HUES48 (cell line): ENCODE measurements around the gene ZNF771.
A peak's percentile ranks its signal among the peaks of the same experiment; 100 is the strongest.

ENCODE experiments used
- H3K27ac ChIP-seq: one replicate; pipeline ENCODE4 v1.7.0; 2013; ENCODE audit warnings: low read depth, low read length, inconsistent platforms
- H3K27me3 ChIP-seq: 2 replicates; pipeline ENCODE4 v1.6.1; 2013; ENCODE audit warnings: mild to moderate bottlenecking, low read length; ENCODE audit not compliant: control insufficient read depth, insufficient read depth
- H3K36me3 ChIP-seq: 2 replicates; pipeline ENCODE4 v1.6.1; 2013; ENCODE audit warnings: low read length; ENCODE audit not compliant: control insufficient read depth, insufficient read depth
- H3K4me1 ChIP-seq: 2 replicates; pipeline ENCODE4 v1.6.1; 2013; ENCODE audit warnings: mild to moderate bottlenecking, low read length; ENCODE audit not compliant: control insufficient read depth, insufficient read depth
- H3K4me3 ChIP-seq: 2 replicates; pipeline ENCODE4 v1.5.1; 2013; ENCODE audit warnings: mild to moderate bottlenecking, low read depth, low read length
- H3K9ac ChIP-seq: 2 replicates; pipeline ENCODE4 v1.6.1; 2013; ENCODE audit warnings: mild to moderate bottlenecking, low read depth, low read length, moderate library complexity
- H3K9me3 ChIP-seq: 2 replicates; pipeline ENCODE4 v1.6.1; 2013; ENCODE audit warnings: low read length; ENCODE audit not compliant: control insufficient read depth, insufficient read depth

Gene ZNF771

DNA sequence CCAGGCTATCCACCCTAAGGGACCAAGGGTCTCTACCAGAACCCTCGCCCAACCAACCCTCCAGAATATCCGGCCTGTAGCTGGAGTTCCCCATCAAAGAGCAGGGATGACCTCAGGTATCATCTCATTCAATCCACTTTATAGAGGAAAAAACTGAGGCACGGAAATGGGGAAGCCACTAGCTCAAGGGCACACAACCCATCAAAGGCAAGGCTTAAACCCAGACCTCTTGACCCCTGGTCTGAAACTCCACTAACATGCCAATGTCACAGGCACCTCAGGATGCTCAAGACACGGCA, 38.7 kb upstream of the ZNF771 start:
- no peaks in the 10 kb centered on the region for H3K27me3 ChIP-seq
- H3K4me1 ChIP-seq, result peaks cover 11% of the 10 kb centered on the region; the same call in 1 of the 2 replicates
- peak overlapping the region; percentile 63 for H3K4me3 ChIP-seq
- no peak overlapping the region for H3K27ac ChIP-seq
- H3K9ac ChIP-seq, result no peak overlapping the region
- H3K36me3 ChIP-seq, result peaks cover 8% of the 10 kb centered on the region; the same call in 1 of the 2 replicates
- no peaks in the 10 kb centered on the region for H3K9me3 ChIP-seq

DNA sequence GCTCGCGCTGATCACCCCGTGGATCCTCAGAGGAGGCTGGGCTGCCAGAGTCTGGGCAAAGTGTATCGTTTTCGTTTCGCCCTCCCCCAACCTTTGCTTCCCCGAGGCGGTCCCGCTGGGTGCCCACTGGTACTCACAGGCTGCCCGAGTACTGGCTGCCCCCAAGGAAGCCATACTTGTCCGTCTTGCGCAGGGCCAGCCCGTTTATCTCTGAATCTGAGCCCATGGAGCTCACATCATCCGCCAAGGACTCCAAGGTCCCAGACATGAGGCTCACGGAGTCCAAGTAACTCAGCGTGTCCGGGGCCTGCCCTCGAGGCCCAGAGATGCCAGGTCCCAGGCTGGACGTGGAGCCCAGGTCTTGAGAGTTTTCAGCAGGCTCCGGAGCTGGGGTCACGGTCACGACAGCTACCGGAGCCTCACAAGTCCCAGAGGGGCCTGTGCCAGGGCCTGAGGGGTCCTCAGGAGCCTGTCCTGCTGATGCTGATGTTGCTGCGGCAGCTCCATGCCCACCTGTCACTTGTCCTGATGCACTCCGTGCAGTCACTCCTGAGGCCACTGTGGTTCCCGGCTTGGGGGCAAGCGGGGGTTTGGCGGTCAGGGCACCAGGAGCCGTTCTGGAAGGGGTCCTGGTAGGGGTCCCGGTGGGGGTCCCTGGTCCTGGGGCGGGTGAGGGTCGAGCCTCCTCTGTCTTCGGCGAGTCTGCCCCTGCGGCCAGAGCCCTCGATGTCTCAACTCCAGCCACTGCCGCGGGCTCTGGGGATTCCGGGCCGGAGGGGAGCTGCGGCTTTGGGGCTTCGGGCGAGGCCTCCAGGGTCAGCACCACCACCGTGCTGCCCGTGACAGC, 38.1 kb upstream of the ZNF771 start:
- Histone ChIP-seq H3K4me3 (peak overlapping the region; percentile 63), H3K9ac (no peak overlapping the region; the same call in 1 of the 2 replicates), H3K36me3 (peaks cover 8% of the 10 kb centered on the region; the same call in 1 of the 2 replicates), H3K27me3 (no peaks in the 10 kb centered on the region), H3K4me1 (peaks cover 11% of the 10 kb centered on the region; the same call in 1 of the 2 replicates), H3K9me3 (no peaks in the 10 kb centered on the region), H3K27ac (peak overlapping the region; percentile 44)

DNA sequence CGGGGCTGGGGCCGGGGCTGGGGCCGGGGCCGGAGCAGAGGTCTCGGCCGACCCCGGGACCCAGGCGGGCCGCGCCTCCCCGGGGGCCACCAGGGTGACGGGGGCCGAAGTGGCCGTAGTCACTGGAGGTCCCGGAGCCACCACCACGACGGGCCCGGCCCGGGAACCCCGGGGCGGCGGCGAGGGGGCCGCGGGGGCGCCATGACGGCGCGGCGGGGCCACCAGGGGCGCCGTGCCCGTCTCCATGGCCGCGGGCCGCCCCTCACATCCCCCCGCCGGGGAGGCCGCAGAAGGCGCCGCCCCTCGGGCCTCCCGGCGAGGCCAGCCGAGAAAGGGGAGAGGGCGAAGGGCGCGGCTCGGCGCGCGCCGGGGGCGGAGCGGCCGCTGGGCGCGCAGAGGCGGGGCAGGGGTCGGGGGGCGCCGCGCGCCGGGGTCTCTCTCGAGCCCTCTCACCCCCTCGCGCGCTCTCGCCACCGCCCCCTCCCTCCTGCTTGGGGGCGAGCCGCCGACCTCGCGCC, 37.4 kb upstream of the ZNF771 start:
- Histone ChIP-seq H3K4me1 (peaks cover 11% of the 10 kb centered on the region; the same call in 1 of the 2 replicates), H3K36me3 (peaks cover 8% of the 10 kb centered on the region; the same call in 1 of the 2 replicates), H3K4me3 (peak overlapping the region; percentile 63), H3K9me3 (no peaks in the 10 kb centered on the region), H3K27me3 (no peaks in the 10 kb centered on the region), H3K27ac (peak overlapping the region; percentile 44), H3K9ac (no peak overlapping the region; the same call in 1 of the 2 replicates)

DNA sequence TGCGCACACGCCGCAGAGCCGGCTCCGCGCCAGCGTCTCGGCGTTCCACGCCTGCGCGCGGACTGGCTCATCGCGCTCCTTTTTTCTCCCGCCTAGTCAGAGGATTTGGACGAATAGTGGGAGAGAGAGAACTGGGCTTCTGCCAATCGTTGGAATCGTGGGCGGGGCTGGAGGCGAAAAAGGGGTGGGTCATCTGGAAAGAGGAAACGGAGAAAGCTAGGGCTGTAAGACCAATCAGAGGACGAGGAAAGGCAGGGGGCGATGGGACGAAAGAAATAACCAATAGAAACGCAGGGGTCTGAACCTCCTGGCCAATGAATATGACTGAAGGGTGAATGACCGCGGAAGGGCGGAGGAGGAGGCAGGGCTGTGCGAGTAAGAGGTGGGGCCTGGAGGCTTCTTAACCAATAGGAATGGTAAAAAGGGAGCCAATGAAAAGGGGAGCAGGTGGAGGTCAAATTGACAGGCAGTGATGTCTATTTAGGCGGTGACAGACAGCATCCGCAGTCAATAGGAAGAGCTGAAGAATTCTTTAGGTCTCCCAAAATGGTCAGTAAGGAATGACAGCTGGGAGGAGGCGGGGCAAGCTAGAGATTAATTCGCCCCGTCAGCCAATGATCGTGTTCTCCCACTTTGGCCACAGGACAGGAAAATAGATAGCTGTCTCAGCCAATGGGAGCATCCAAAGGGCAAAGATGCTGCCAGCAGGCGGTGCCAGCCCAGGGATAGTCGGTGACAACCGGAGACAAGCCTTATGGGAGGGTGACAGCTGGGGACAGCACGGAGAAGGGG, 36.8 kb upstream of the ZNF771 start, which contains the start of gene TBC1D10B:
TBC1D10B (minus strand) TSS at position 39 of the 792 bp plus-strand sequence. CDS start 311 bp downstream, outside the sequence.
- H3K4me3 ChIP-seq, result peak within 1 kb of the TSS; percentile 65
- H3K27ac ChIP-seq, result peak within 1 kb of the TSS; percentile 57
- peaks cover 4% of the 10 kb centered on the region; the same call in 1 of the 2 replicates for H3K36me3 ChIP-seq
- no peaks in the 10 kb centered on the region for H3K27me3 ChIP-seq
- no peaks in the 10 kb centered on the region for H3K9me3 ChIP-seq
- H3K9ac ChIP-seq, result no peak within 1 kb of the TSS; the same call in 1 of the 2 replicates
- peaks cover 11% of the 10 kb centered on the region; the same call in 1 of the 2 replicates for H3K4me1 ChIP-seq

DNA sequence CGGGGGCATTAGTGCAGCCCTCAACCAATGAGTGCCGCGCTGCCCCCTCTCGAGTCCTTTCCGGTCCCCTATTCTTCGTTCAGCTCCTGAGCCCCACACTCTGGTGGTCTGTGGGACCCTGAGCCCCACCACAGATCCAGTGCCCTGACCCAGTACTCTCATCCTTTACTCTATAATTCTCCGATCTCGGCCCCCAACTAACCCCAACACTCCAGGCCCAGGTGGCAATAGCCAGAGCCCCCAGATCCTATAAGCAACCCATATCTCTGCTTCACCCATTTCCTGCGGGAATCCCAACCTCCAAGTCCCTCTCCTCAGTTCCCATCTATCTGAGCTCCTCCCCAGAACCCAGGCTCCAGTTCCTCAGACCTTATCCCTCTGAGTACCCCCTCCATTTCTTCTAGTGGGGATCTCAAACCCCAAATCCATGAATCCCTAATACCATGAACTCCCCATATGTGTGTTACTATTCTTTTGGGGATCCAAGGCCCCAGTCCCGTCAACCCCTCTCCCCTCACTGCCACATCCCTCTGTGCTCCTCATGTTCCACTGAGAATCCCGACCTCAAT, 36.1 kb upstream of the ZNF771 start:
- H3K9ac ChIP-seq, result no peak overlapping the region

DNA sequence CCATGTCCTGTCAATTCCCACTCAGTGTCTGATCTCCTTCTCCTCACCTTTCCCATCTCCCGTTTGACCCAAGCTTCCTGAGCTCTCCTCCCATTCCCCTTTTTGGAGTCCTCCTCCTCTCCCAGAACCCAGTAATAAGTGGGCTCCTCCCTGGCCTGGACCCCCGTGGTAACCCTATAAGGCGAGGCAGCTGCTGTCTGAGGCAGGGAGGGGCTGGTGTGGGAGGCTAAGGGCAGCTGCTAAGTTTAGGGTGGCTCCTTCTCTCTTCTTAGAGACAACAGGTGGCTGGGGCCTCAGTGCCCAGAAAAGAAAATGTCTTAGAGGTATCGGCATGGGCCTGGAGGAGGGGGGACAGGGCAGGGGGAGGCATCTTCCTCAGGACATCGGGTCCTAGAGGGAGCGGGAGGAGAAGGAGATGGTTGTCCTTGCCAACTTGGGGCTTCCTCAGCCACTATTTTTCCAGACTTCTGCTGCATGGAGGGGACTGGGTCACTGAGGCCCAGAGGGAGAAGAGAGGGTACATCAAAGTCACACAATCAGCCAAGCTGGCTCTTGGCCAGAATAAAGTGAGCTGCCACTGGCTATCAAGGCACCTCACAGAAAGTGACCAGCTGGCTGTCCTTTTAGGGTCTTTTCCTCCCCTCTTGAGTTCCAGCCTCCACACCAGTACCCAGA, 35.2 kb upstream of the ZNF771 start:
- Histone ChIP-seq H3K36me3 (no peaks in the 10 kb centered on the region), H3K4me1 (peaks cover 14% of the 10 kb centered on the region), H3K27ac (no peak overlapping the region), H3K9ac (no peak overlapping the region), H3K27me3 (no peaks in the 10 kb centered on the region), H3K9me3 (no peaks in the 10 kb centered on the region), H3K4me3 (no peak overlapping the region)

More for the DNA sequence above, 36.1 kb upstream of the ZNF771 start:
- Histone ChIP-seq H3K9me3 (no peaks in the 10 kb centered on the region), H3K4me1 (peaks cover 11% of the 10 kb centered on the region; the same call in 1 of the 2 replicates), H3K27me3 (no peaks in the 10 kb centered on the region), H3K36me3 (peaks cover 3% of the 10 kb centered on the region; the same call in 1 of the 2 replicates), H3K4me3 (peak overlapping the region; percentile 65), H3K27ac (peak overlapping the region; percentile 57)

DNA sequence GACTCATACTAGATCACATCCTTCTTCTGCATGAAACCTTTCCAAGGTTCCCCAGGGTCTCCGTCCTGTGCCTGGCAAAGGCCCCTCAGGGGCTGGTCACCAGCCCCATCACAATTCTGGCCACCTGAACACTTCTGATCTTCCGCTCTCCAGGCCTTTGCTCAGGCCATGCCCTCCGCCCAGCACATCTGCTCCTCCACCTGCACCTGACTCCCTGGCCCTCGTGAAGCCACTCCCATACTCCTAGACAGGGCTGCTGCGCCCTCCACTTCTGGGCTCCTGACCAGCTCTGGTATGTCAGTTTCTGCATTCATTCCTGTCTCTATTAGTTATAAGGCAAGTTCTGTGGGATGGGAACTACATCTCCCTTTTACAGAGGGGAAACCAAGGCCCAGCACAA, 34.7 kb upstream of the ZNF771 start:
- Histone ChIP-seq H3K36me3 (no peaks in the 10 kb centered on the region), H3K9me3 (no peaks in the 10 kb centered on the region), H3K27ac (no peak overlapping the region), H3K4me3 (no peak overlapping the region), H3K9ac (no peak overlapping the region), H3K27me3 (no peaks in the 10 kb centered on the region), H3K4me1 (peaks cover 16% of the 10 kb centered on the region)

DNA sequence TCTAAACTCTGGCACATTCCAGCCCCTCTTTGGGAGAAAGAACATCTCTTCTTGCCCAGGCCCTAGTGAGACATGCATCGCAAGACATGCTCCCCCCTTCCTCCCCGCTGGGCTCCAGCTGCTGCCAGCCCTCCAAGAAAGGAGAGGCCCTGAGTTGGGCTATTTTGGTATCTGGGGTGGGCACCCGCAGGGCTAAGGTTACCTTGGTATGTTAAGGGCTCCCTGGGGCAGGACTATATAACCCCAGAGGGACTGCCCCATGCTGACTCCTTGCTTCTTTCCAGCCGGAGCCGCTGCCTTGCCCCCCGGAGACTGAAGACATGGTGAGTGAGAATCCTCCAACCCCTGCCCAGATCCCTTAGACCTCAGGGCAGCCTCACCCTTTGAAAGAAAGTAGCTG, 32.9 kb upstream of the ZNF771 start, which contains the start of gene MYL11:
MYL11 (plus strand) TSS at position 265 of the 400 bp plus-strand sequence; CDS start at position 321, 56 bp downstream.
- Histone ChIP-seq H3K4me3 (no peak within 1 kb of the TSS), H3K9ac (no peak within 1 kb of the TSS), H3K4me1 (peaks cover 6% of the 10 kb centered on the region), H3K9me3 (no peaks in the 10 kb centered on the region), H3K27ac (no peak within 1 kb of the TSS), H3K27me3 (no peaks in the 10 kb centered on the region), H3K36me3 (no peaks in the 10 kb centered on the region)

DNA sequence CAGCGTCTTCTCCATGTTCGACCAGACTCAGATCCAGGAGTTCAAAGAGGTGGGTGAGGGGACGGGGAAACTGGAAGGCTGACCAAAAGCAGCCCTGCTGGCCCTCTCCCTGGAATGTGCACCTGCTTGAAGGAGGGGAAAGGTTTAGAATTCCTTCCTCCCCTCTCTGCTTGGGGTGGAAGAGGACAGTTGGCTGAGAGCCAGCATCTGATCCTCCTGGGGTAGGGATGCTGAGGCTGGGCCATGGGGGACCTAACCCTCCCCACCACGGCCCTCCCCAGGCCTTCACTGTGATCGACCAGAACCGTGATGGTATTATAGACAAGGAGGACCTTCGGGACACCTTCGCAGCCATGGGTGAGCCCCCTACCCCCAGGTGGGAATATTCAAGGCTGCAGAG, 31.5 kb upstream of the ZNF771 start:
- no peaks in the 10 kb centered on the region for H3K27me3 ChIP-seq
- no peaks in the 10 kb centered on the region for H3K9me3 ChIP-seq
- H3K9ac ChIP-seq, result no peak overlapping the region
- H3K36me3 ChIP-seq, result no peaks in the 10 kb centered on the region
- H3K4me1 ChIP-seq, result peaks cover 6% of the 10 kb centered on the region
- H3K27ac ChIP-seq, result no peak overlapping the region
- H3K4me3 ChIP-seq, result no peak overlapping the region

DNA sequence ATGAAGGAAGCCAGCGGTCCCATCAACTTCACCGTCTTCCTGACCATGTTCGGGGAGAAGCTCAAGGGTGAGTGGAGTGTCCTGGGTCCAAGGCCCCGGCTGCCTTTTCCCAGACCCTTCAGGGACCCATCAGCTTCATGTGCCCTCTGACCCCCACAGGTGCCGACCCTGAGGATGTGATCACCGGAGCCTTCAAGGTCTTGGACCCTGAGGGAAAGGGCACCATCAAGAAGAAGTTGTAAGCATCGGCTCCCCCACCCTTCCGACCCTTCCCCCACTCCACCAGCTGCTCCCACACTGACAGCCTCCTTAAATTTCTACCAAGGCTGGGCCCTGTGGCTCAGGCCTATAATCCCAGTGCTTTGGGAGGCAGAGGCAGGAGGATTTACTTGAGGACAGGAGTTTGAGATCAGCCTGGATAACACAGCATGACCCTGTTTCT, 30.9 kb upstream of the ZNF771 start:
- peaks cover 6% of the 10 kb centered on the region for H3K4me1 ChIP-seq
- H3K36me3 ChIP-seq, result no peaks in the 10 kb centered on the region
- no peak overlapping the region for H3K27ac ChIP-seq
- H3K9ac ChIP-seq, result no peak overlapping the region
- H3K9me3 ChIP-seq, result no peaks in the 10 kb centered on the region
- no peaks in the 10 kb centered on the region for H3K27me3 ChIP-seq
- H3K4me3 ChIP-seq, result no peak overlapping the region
